HEK293T (cell line): ENCODE results near the gene MSMO1.

Source experiments
- BHLHE40 ChIP-seq: fragments of 450-650 bp; IDR thresholded peaks from 2 replicates; pipeline ENCODE4 v1.6.1; 2016; ENCODE audit warnings: mild to moderate bottlenecking, moderate library complexity, borderline replicate concordance
- CTBP1 ChIP-seq: fragments of 450-650 bp; IDR thresholded peaks from 2 replicates; pipeline ENCODE4 v1.6.1; 2016; ENCODE audit warnings: borderline replicate concordance
- ELF4 ChIP-seq: fragments of 450-650 bp; IDR thresholded peaks from 2 replicates; pipeline ENCODE4 v1.6.1; 2017; ENCODE audit warnings: antibody characterized with exemption
- FOXM1 ChIP-seq: fragments of 450-650 bp; IDR thresholded peaks from 2 replicates; pipeline ENCODE4 v1.6.1; 2017; ENCODE audit warnings: mild to moderate bottlenecking, borderline replicate concordance
- L3MBTL2 ChIP-seq: fragments of 450-650 bp; conservative IDR thresholded peaks from 2 replicates; pipeline ENCODE4 v1.6.1; 2016; ENCODE audit warnings: mild to moderate bottlenecking
- TARDBP ChIP-seq: fragments of 450-650 bp; IDR thresholded peaks from 2 replicates; pipeline ENCODE4 v1.6.1; 2016

GRCh38 chr4:165378398-165378744 lies 50.9 kb downstream of the MSMO1 start:
- TF ChIP-seq BHLHE40 (no peak), FOXM1 (no peak), L3MBTL2 (no peak), TARDBP (no peak), CTBP1 (no peak), ELF4 (no peak)
